Esophagus squamous epithelium (tissue), 4 donors: ENCODE measurements around the gene RELN.

ENCODE experiments used
- POLR2A ChIP-seq, 4 donors: fragments of 450-650 bp; IDR thresholded peaks; one replicate each; pipeline ENCODE4 v1.6.1; 2017; ENCODE audit warnings: antibody characterized with exemption in 4 of 4, mild to moderate bottlenecking in 4 of 4, moderate library complexity in 3 of 4
- TF ChIP-seq, protein P1 (sequence below), 6 experiments: fragments of 450-650 bp in 4 of 6; fragments of 200-600 bp in 2 of 6; sonication (generic) in 2 of 6; IDR thresholded peaks; one replicate each; pipeline ENCODE4 v1.5.1; 2016 to 2019; ENCODE audit warnings: antibody characterized with exemption in 6 of 6, mild to moderate bottlenecking in 4 of 6, moderate library complexity in 4 of 6

DNA sequence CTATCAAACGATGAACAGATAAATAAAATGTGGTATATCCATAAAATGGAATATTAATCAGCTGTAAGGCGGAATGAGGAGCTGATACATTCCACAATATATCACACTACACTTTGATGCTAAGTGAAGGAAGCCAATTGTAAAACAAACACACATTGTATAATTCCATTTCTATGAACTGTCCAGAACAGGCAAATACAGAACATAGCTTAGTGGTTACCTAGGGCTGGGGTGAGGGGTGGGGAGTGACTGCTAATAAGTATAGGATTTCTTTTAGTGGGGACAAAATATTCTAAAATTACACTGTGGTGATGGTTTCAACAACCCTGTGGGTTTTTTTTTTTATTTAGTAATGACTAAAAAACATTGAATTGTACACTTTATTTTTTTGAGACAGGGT is 461.3 kb downstream of the RELN start:
- TF ChIP-seq, protein P1, sequence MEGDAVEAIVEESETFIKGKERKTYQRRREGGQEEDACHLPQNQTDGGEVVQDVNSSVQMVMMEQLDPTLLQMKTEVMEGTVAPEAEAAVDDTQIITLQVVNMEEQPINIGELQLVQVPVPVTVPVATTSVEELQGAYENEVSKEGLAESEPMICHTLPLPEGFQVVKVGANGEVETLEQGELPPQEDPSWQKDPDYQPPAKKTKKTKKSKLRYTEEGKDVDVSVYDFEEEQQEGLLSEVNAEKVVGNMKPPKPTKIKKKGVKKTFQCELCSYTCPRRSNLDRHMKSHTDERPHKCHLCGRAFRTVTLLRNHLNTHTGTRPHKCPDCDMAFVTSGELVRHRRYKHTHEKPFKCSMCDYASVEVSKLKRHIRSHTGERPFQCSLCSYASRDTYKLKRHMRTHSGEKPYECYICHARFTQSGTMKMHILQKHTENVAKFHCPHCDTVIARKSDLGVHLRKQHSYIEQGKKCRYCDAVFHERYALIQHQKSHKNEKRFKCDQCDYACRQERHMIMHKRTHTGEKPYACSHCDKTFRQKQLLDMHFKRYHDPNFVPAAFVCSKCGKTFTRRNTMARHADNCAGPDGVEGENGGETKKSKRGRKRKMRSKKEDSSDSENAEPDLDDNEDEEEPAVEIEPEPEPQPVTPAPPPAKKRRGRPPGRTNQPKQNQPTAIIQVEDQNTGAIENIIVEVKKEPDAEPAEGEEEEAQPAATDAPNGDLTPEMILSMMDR (IDR thresholded peaks at IDR 0.05) = no peak
- no peak for TF ChIP-seq POLR2A (IDR thresholded peaks at IDR 0.05)
